MM.1S (cell line): ENCODE results near the gene MOB3B.

Experiments used
- EZH2phosphoT487 ChIP-seq: fragments of 300-600 bp; sonication (generic); IDR thresholded peaks from 2 replicates; pipeline ENCODE4 v1.6.1; 2018; ENCODE audit warnings: antibody characterized with exemption, low read length
- TF ChIP-seq, protein P1 (sequence below): fragments of 300-600 bp; sonication (generic); IDR thresholded peaks from 2 replicates; pipeline ENCODE4 v1.5.1; 2016; ENCODE audit warnings: antibody characterized with exemption, low read length, mixed read lengths

GRCh38 chr9:27379311-27380251 is 150.0 kb downstream of the MOB3B start:
- TF ChIP-seq, protein P1, sequence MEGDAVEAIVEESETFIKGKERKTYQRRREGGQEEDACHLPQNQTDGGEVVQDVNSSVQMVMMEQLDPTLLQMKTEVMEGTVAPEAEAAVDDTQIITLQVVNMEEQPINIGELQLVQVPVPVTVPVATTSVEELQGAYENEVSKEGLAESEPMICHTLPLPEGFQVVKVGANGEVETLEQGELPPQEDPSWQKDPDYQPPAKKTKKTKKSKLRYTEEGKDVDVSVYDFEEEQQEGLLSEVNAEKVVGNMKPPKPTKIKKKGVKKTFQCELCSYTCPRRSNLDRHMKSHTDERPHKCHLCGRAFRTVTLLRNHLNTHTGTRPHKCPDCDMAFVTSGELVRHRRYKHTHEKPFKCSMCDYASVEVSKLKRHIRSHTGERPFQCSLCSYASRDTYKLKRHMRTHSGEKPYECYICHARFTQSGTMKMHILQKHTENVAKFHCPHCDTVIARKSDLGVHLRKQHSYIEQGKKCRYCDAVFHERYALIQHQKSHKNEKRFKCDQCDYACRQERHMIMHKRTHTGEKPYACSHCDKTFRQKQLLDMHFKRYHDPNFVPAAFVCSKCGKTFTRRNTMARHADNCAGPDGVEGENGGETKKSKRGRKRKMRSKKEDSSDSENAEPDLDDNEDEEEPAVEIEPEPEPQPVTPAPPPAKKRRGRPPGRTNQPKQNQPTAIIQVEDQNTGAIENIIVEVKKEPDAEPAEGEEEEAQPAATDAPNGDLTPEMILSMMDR, result no peak
- no peak for TF ChIP-seq EZH2phosphoT487
